Panc1 (cell line): ENCODE results near the gene FGR. TPM values are rescaled to one million over a fixed set of nuclear protein-coding genes. Genes with fewer than 3 reads are reported as not detected.

Source experiments
- ATAC-seq: fragments of 200-7000 bp; cut with Tn5 transposase; 2 replicates; pipeline ENCODE4 v1.9.1; 2020; ENCODE audit warnings: mild to moderate bottlenecking, moderate library complexity
- BruUV-seq: library from RNA; stranded (reverse); fragments of 400-500 nt; replicated peaks from 2 replicates; lab custom pipeline; 2021; lab: Mats Ljungman, UMichigan
- CTCF ChIA-PET: fragments of 300-600 bp; sonication (Branson Sonifier 250); formaldehyde crosslinking; loops from one replicate; lab custom pipeline; 2022; ENCODE audit warnings: antibody characterized with exemption; lab: Charles Lee
- POLR2A ChIA-PET: fragments of 300-600 bp; sonication (Branson Sonifier 250); formaldehyde crosslinking; loops from one replicate; lab custom pipeline; 2022; ENCODE audit warnings: antibody characterized with exemption; lab: Charles Lee
- DNase-seq: peaks from one replicate; pipeline ENCODE4 v3.0.0-alpha.2; 2010; ENCODE audit warnings: low read depth, low spot score
- H3K27ac ChIP-seq: 2 replicates; pipeline ENCODE4 v1.5.1; 2011; ENCODE audit warnings: mild to moderate bottlenecking, low read length, inconsistent platforms
- H3K27me3 ChIP-seq: fragments of 200-500 bp; sonication (Bioruptor generic); 2 replicates; pipeline ENCODE4 v1.6.0; 2014; ENCODE audit warnings: low read length, inconsistent platforms; ENCODE audit not compliant: control insufficient read depth, insufficient read depth
- H3K36me3 ChIP-seq: fragments of 200-500 bp; sonication (Bioruptor generic); 2 replicates; pipeline ENCODE4 v1.5.1; 2014; ENCODE audit warnings: inconsistent platforms, mild to moderate bottlenecking, low read length, moderate library complexity; ENCODE audit not compliant: control insufficient read depth, insufficient read depth
- H3K4me1 ChIP-seq: 2 replicates; pipeline ENCODE4 v1.5.1; 2011; ENCODE audit warnings: inconsistent platforms, mild to moderate bottlenecking, low read length, moderate library complexity; ENCODE audit not compliant: control insufficient read depth, insufficient read depth
- H3K4me3 ChIP-seq, 2 experiments: 2 replicates each; pipeline ENCODE4 v1.5.1; 2011 to 2012; ENCODE audit warnings: low read depth in 2 of 2, low read length in 2 of 2, mild to moderate bottlenecking in 2 of 2, inconsistent platforms in 1 of 2, moderate library complexity in 1 of 2
- H3K9me3 ChIP-seq: fragments of 200-500 bp; sonication (Bioruptor generic); 2 replicates; pipeline ENCODE4 v1.5.1; 2014; ENCODE audit warnings: low read depth, mild to moderate bottlenecking, inconsistent platforms, low read length, moderate library complexity; ENCODE audit not compliant: control insufficient read depth, insufficient read depth
- CTCF ChIP-seq: fragments of 450-650 bp; IDR thresholded peaks from 2 replicates; pipeline ENCODE4 v1.5.1; 2017; ENCODE audit warnings: mild to moderate bottlenecking
- POLR2AphosphoS5 ChIP-seq: IDR thresholded peaks from 2 replicates; pipeline ENCODE4 v1.6.1; 2012; ENCODE audit warnings: mild to moderate bottlenecking, low read depth, low read length, moderate library complexity
- REST ChIP-seq, 2 experiments: IDR thresholded peaks; 2 replicates each; pipeline ENCODE4 v1.6.1; 2011 to 2012; ENCODE audit warnings: low read depth in 2 of 2, control low read depth in 1 of 2, low read length in 1 of 2, mild to moderate bottlenecking in 1 of 2, moderate library complexity in 1 of 2; ENCODE audit not compliant: insufficient read depth in 1 of 2
- SIN3A ChIP-seq: IDR thresholded peaks from 2 replicates; pipeline ENCODE4 v1.6.1; 2012; ENCODE audit warnings: low read depth, mild to moderate bottlenecking, low read length, moderate library complexity, borderline replicate concordance; ENCODE audit not compliant: insufficient read depth
- TCF7L2 ChIP-seq: IDR thresholded peaks from 2 replicates; pipeline ENCODE4 v1.6.1; 2011; ENCODE audit warnings: mild to moderate bottlenecking, low read depth, low read length, inconsistent platforms
- in situ Hi-C: cut with HindIII; loops from 2 replicates; pipeline ENCODE4 v1.10.0; 2016; ENCODE audit warnings: low sequenced_read_pairs, low pct_unique_long_range_greater_than_20kb
- intact Hi-C: fragments of 100-400 bp; cut with micrococcal nuclease; formaldehyde crosslinking; loops from one replicate; pipeline ENCODE4 v1.10.0; 2022; ENCODE audit not compliant: unreplicated experiment
- total RNA-seq: library from RNA; stranded (reverse); gene quantifications from one replicate; pipeline ENCODE4 v1.2.1, GENCODE V29; 2021; ENCODE audit not compliant: unreplicated experiment

The FGR gene
- total RNA-seq, 1 experiment from 2014 or later = 0.18 TPM

- Histone ChIP-seq H3K4me1 (peaks cover 7% of the 10 kb centered on the region), H3K4me3 (no peak overlapping the region), H3K9me3 (no peaks in the 10 kb centered on the region), H3K36me3 (no peaks in the 10 kb centered on the region), H3K27me3 (no peaks in the 10 kb centered on the region), H3K27ac (no peak overlapping the region)
- no TSS peak for BruUV-seq
- intact Hi-C loops (no loop called here), in situ Hi-C loops (no loop called here)
- CTCF ChIA-PET = no interaction called here
- ATAC-seq = no peak
- TF ChIP-seq CTCF (no peak), POLR2AphosphoS5 (no peak)
- POLR2A ChIA-PET = no interaction called here
- DNase-seq = no peak
Observed at GRCh38 chr1:27583479-27583878, 51.5 kb downstream of the FGR start.

- BruUV-seq = no TSS peak
- no peaks in the 10 kb centered on the region for H3K27me3 ChIP-seq
- ATAC-seq (no peak), DNase-seq (no peak)
- TF ChIP-seq TCF7L2 (no peak), POLR2AphosphoS5 (no peak), REST (IDR thresholded peaks at IDR 0.05; ENCODE audit: insufficient read depth in 1 of 2, low read depth in 2 of 2, low read length in 1 of 2) (no peak), CTCF (no peak), SIN3A (no peak)
- no peaks in the 10 kb centered on the region for H3K9me3 ChIP-seq
- H3K4me1 ChIP-seq = peaks cover 17% of the 10 kb centered on the region
- in situ Hi-C loops = no loop called here
- ChIA-PET CTCF (no interaction called here), POLR2A (interaction anchor here (0.6 kb wide), 1 partner anchor 66 kb away, joined by 5 read pairs; no protein-coding TSS in a partner anchor)
- intact Hi-C loops = no loop called here
- H3K4me3 ChIP-seq = no peak overlapping the region
- no peaks in the 10 kb centered on the region for H3K36me3 ChIP-seq
- no peak overlapping the region; the same call in 1 of the 2 replicates for H3K27ac ChIP-seq
Observed at GRCh38 chr1:27581823-27582243, 53.2 kb downstream of the FGR start.
